RWPE2 (cell line): ENCODE measurements around the gene PPM1L.

ENCODE experiments used
- ATAC-seq: fragments of 200-7000 bp; cut with Tn5 transposase; 3 replicates; pipeline ENCODE4 v1.9.1; 2021; ENCODE audit warnings: low read depth
- DNase-seq: peaks from one replicate; pipeline ENCODE4 v3.0.0-alpha.2; 2020; ENCODE audit warnings: low spot score
- H3K27ac ChIP-seq: fragments of 450-650 bp; 2 replicates; pipeline ENCODE4 v1.5.1; 2017; ENCODE audit warnings: mild to moderate bottlenecking; ENCODE audit not compliant: poor library complexity, severe bottlenecking
- H3K27me3 ChIP-seq: fragments of 250-450 bp; sonication (Bioruptor Pico); 2 replicates; pipeline ENCODE4 v1.5.1; 2021; ENCODE audit warnings: mild to moderate bottlenecking, moderate library complexity; ENCODE audit not compliant: insufficient read depth, poor library complexity, severe bottlenecking
- H3K36me3 ChIP-seq: fragments of 250-450 bp; sonication (Bioruptor Pico); 2 replicates; pipeline ENCODE4 v1.5.1; 2020; ENCODE audit warnings: low read depth, mild to moderate bottlenecking, moderate library complexity
- H3K4me1 ChIP-seq: fragments of 250-450 bp; sonication (Bioruptor Pico); 2 replicates; pipeline ENCODE4 v1.5.1; 2021; ENCODE audit warnings: mild to moderate bottlenecking, moderate library complexity; ENCODE audit not compliant: insufficient read depth, poor library complexity, severe bottlenecking
- H3K4me3 ChIP-seq: fragments of 250-450 bp; sonication (Bioruptor Pico); 2 replicates; pipeline ENCODE4 v1.5.1; 2021; ENCODE audit warnings: mild to moderate bottlenecking, moderate library complexity; ENCODE audit not compliant: severe bottlenecking
- H3K9me3 ChIP-seq: fragments of 250-450 bp; sonication (Bioruptor Pico); 2 replicates; pipeline ENCODE4 v1.5.1; 2021; ENCODE audit warnings: mild to moderate bottlenecking, moderate library complexity; ENCODE audit not compliant: severe bottlenecking
- CTCF ChIP-seq: fragments of 450-650 bp; IDR thresholded peaks from one replicate; pipeline ENCODE4 v1.5.1; 2017; ENCODE audit warnings: mild to moderate bottlenecking, moderate library complexity; ENCODE audit not compliant: poor library complexity, severe bottlenecking

PPM1L gene

DNA sequence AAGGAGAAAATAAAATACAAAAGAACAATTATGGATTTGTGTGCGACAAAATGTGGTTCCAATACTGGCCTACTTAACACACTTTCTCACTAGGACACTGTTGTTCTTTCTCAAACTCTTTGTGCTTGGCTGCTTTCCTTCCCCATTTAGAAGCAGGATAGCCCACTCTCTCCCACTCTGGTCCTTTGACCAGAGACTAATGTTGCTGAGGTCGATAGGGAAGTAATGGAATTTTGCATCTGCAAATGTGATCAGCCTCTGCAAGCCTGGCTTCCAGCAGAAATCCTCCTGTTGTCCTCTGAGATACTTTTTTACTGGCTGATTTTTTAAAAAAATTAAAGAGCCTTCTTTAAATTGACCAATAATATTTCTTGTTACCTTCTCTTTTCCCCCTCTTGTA, 71.0 kb downstream of the PPM1L start:
- H3K36me3 ChIP-seq = no peaks in the 10 kb centered on the region
- no peak overlapping the region for H3K4me3 ChIP-seq
- no peak overlapping the region for H3K27ac ChIP-seq
- DNase-seq (no peak), ATAC-seq (no peak)
- no peaks in the 10 kb centered on the region for H3K4me1 ChIP-seq
- H3K9me3 ChIP-seq = no peaks in the 10 kb centered on the region
- no peaks in the 10 kb centered on the region for H3K27me3 ChIP-seq
- TF ChIP-seq CTCF = no peak

DNA sequence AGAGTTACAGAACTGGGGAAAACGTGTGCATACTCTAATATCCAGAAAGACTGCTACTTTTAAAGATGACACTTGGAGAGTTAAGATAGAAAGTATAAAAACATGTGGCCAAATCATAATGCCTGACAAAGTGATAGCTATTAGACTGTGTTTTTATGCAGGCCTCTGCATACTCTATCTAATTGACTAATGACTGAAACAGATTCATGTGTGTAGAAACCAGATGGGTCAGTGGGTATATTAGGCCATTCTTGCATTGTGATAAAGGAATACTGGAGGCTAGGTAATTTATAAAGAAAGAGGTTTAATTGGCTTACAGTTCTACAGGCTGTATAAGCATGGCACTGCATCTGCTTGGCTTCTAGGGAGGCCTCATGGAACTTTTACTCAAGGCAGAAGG, 71.5 kb downstream of the PPM1L start:
- DNase-seq = no peak
- no peak for TF ChIP-seq CTCF

GRCh38 chr3:160828880-160829279, 72.8 kb downstream of the PPM1L start:
- no peak for ATAC-seq

More for the DNA sequence above, 71.5 kb downstream of the PPM1L start:
- Histone ChIP-seq H3K36me3 (no peaks in the 10 kb centered on the region), H3K4me3 (no peak overlapping the region), H3K4me1 (no peaks in the 10 kb centered on the region), H3K27me3 (no peaks in the 10 kb centered on the region), H3K9me3 (no peaks in the 10 kb centered on the region), H3K27ac (no peak overlapping the region)
- ATAC-seq = no peak

GRCh38 chr3:160829486-160830009, 73.5 kb downstream of the PPM1L start:
- Histone ChIP-seq H3K27me3 (no peaks in the 10 kb centered on the region), H3K27ac (no peak overlapping the region), H3K9me3 (no peaks in the 10 kb centered on the region), H3K4me3 (no peak overlapping the region), H3K36me3 (no peaks in the 10 kb centered on the region), H3K4me1 (no peaks in the 10 kb centered on the region)
- no peak for TF ChIP-seq CTCF
- DNase-seq (no peak), ATAC-seq (no peak)

More at GRCh38 chr3:160828880-160829279, 72.8 kb downstream of the PPM1L start:
- no peak for TF ChIP-seq CTCF
- no peaks in the 10 kb centered on the region for H3K27me3 ChIP-seq
- no peak overlapping the region for H3K4me3 ChIP-seq
- no peaks in the 10 kb centered on the region for H3K36me3 ChIP-seq
- H3K4me1 ChIP-seq = no peaks in the 10 kb centered on the region
- DNase-seq = no peak
- no peaks in the 10 kb centered on the region for H3K9me3 ChIP-seq
- no peak overlapping the region for H3K27ac ChIP-seq

GRCh38 chr3:160830796-160831195, 74.8 kb downstream of the PPM1L start:
- Histone ChIP-seq H3K4me1 (no peaks in the 10 kb centered on the region), H3K4me3 (no peak overlapping the region), H3K27me3 (no peaks in the 10 kb centered on the region), H3K9me3 (no peaks in the 10 kb centered on the region), H3K36me3 (no peaks in the 10 kb centered on the region), H3K27ac (no peak overlapping the region)
- DNase-seq (no peak), ATAC-seq (no peak)
- TF ChIP-seq CTCF = no peak
